OCI-LY1 (cell line): ENCODE data around the gene SPTLC3.

Experiments
- EZH2 ChIP-seq: fragments of 200-600 bp; sonication (generic), shearing (Covaris generic); IDR thresholded peaks from 2 replicates; pipeline ENCODE4 v1.8.0; 2017; ENCODE audit warnings: borderline replicate concordance, mixed run types, mild to moderate bottlenecking, antibody characterized with exemption, low read length, moderate library complexity, mixed read lengths
- TF ChIP-seq, protein P1 (sequence below): fragments of 200-600 bp; sonication (generic), shearing (Covaris generic); IDR thresholded peaks from 2 replicates; pipeline ENCODE4 v1.5.1; 2017; ENCODE audit warnings: mild to moderate bottlenecking, antibody characterized with exemption, low read length, moderate library complexity, mixed read lengths

DNA sequence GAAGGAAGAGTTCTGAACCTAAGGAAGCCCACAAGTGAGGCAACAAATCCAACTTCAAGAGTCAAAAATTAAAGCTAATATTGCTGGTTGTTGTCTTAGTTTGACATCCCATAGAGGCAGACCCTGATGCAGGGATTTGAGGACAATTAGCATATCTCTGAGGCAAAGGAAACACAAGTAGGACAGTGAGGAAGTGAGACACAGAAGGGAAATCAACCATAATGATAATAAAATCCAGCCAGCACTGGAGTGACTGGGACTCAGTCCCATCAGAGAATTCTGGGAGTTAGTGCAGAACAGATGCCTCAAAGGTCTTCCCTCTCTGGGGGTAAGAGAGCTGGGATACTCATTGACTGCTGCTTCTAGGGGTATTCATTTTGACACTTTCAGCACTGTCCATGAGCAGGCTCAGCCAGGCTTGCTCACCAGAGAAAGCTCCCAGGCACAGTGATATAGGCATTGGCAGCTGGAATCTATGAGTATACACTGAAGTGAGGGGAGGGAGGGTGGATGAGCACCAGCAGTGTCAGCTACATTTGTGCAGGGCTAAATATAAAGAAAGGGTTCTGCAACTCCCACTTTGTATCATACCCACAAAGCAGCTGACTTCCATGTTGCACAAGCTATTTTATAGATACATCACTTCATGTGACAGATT is 43.4 kb upstream of the SPTLC3 start:
- TF ChIP-seq, protein P1, sequence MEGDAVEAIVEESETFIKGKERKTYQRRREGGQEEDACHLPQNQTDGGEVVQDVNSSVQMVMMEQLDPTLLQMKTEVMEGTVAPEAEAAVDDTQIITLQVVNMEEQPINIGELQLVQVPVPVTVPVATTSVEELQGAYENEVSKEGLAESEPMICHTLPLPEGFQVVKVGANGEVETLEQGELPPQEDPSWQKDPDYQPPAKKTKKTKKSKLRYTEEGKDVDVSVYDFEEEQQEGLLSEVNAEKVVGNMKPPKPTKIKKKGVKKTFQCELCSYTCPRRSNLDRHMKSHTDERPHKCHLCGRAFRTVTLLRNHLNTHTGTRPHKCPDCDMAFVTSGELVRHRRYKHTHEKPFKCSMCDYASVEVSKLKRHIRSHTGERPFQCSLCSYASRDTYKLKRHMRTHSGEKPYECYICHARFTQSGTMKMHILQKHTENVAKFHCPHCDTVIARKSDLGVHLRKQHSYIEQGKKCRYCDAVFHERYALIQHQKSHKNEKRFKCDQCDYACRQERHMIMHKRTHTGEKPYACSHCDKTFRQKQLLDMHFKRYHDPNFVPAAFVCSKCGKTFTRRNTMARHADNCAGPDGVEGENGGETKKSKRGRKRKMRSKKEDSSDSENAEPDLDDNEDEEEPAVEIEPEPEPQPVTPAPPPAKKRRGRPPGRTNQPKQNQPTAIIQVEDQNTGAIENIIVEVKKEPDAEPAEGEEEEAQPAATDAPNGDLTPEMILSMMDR: no peak
- TF ChIP-seq EZH2: no peak
